Measurements from ENCODE around the gene SPDEF. TPM values are rescaled to one million over a fixed set of nuclear protein-coding genes. Genes with fewer than 3 reads are reported as not detected.

The SPDEF gene
- total and polyA plus RNA-seq, 2 donors (not counting 1 experiment from before 2014, with no cell fraction given): under 0.01 to 0.03 TPM

- DNase-seq (ENCODE audit: low read depth in 2 of 2): no peak
Measured at GRCh38 chr6:34572021-34572420, 15.9 kb upstream of the SPDEF start.

GRCh38 chr6:34571388-34571787, 15.3 kb upstream of the SPDEF start:
- Histone ChIP-seq H3K4me3 (replicated peaks in 1 of 4; ENCODE audit: control extremely low read depth in 1 of 4, insufficient read depth in 1 of 4, low read depth in 3 of 4, low read length in 4 of 4) (no peak overlapping the region), H3K4me1 (ENCODE audit: control insufficient read depth, extremely low read depth, insufficient read depth, low read length) (no peaks in the 10 kb centered on the region), H3K4me2 (ENCODE audit: extremely low read depth, insufficient read depth, low read length) (no peak overlapping the region), H4K20me1 (ENCODE audit: control insufficient read depth, extremely low read depth, insufficient read depth, low read length) (no peaks in the 10 kb centered on the region), H3K27me3 (ENCODE audit: control insufficient read depth, insufficient read depth, low read length) (peaks cover 7% of the 10 kb centered on the region), H3K9ac (ENCODE audit: insufficient read depth, low read length) (no peak overlapping the region), H3K79me2 (ENCODE audit: control insufficient read depth, insufficient read depth, low read length) (no peaks in the 10 kb centered on the region), H2AFZ (ENCODE audit: low read length) (no peak overlapping the region), H3K27ac (ENCODE audit: insufficient read depth, low read length) (no peak overlapping the region), H3K9me3 (ENCODE audit: control insufficient read depth, insufficient read depth, low read depth, low read length) (no peaks in the 10 kb centered on the region), H3K36me3 (ENCODE audit: control insufficient read depth, insufficient read depth, low read length) (no peaks in the 10 kb centered on the region)
- TF ChIP-seq EZH2 (IDR thresholded peaks at IDR 0.05; ENCODE audit: low read length, missing control alignments) (no peak), CTCF (conservative IDR thresholded peaks at IDR 0.05 in 1 of 2, IDR thresholded peaks at IDR 0.05 in 1 of 2; ENCODE audit: low read depth in 1 of 2, low read length in 2 of 2) (no peak)
- no peak for DNase-seq (ENCODE audit: low read depth in 2 of 2)

More at GRCh38 chr6:34572021-34572420, 15.9 kb upstream of the SPDEF start:
- Histone ChIP-seq H3K36me3 (ENCODE audit: control insufficient read depth, insufficient read depth, low read length) (no peaks in the 10 kb centered on the region), H3K9ac (ENCODE audit: insufficient read depth, low read length) (no peak overlapping the region), H2AFZ (ENCODE audit: low read length) (no peak overlapping the region), H3K4me3 (replicated peaks in 1 of 4; ENCODE audit: control extremely low read depth in 1 of 4, insufficient read depth in 1 of 4, low read depth in 3 of 4, low read length in 4 of 4) (no peak overlapping the region), H3K4me2 (ENCODE audit: extremely low read depth, insufficient read depth, low read length) (no peak overlapping the region), H3K9me3 (ENCODE audit: control insufficient read depth, insufficient read depth, low read depth, low read length) (no peaks in the 10 kb centered on the region), H3K79me2 (ENCODE audit: control insufficient read depth, insufficient read depth, low read length) (no peaks in the 10 kb centered on the region), H3K4me1 (ENCODE audit: control insufficient read depth, extremely low read depth, insufficient read depth, low read length) (no peaks in the 10 kb centered on the region), H4K20me1 (ENCODE audit: control insufficient read depth, extremely low read depth, insufficient read depth, low read length) (no peaks in the 10 kb centered on the region), H3K27ac (ENCODE audit: insufficient read depth, low read length) (no peak overlapping the region), H3K27me3 (ENCODE audit: control insufficient read depth, insufficient read depth, low read length) (peaks cover 7% of the 10 kb centered on the region)
- TF ChIP-seq EZH2 (IDR thresholded peaks at IDR 0.05; ENCODE audit: low read length, missing control alignments) (no peak), CTCF (conservative IDR thresholded peaks at IDR 0.05 in 1 of 2, IDR thresholded peaks at IDR 0.05 in 1 of 2; ENCODE audit: low read depth in 1 of 2, low read length in 2 of 2) (no peak)

GRCh38 chr6:34570066-34570833, 14.1 kb upstream of the SPDEF start:
- Histone ChIP-seq H3K9ac (ENCODE audit: insufficient read depth, low read length) (no peak overlapping the region), H4K20me1 (ENCODE audit: control insufficient read depth, extremely low read depth, insufficient read depth, low read length) (no peaks in the 10 kb centered on the region), H3K4me2 (ENCODE audit: extremely low read depth, insufficient read depth, low read length) (no peak overlapping the region), H3K9me3 (ENCODE audit: control insufficient read depth, insufficient read depth, low read depth, low read length) (no peaks in the 10 kb centered on the region), H3K27ac (ENCODE audit: insufficient read depth, low read length) (no peak overlapping the region), H3K27me3 (ENCODE audit: control insufficient read depth, insufficient read depth, low read length) (peaks cover 7% of the 10 kb centered on the region), H3K36me3 (ENCODE audit: control insufficient read depth, insufficient read depth, low read length) (no peaks in the 10 kb centered on the region), H2AFZ (ENCODE audit: low read length) (no peak overlapping the region), H3K4me1 (ENCODE audit: control insufficient read depth, extremely low read depth, insufficient read depth, low read length) (no peaks in the 10 kb centered on the region), H3K79me2 (ENCODE audit: control insufficient read depth, insufficient read depth, low read length) (no peaks in the 10 kb centered on the region), H3K4me3 (replicated peaks in 1 of 4; ENCODE audit: control extremely low read depth in 1 of 4, insufficient read depth in 1 of 4, low read depth in 3 of 4, low read length in 4 of 4) (no peak overlapping the region)
- no peak for TF ChIP-seq EZH2 (IDR thresholded peaks at IDR 0.05; ENCODE audit: low read length, missing control alignments)
- TF ChIP-seq CTCF (conservative IDR thresholded peaks at IDR 0.05 in 1 of 2, IDR thresholded peaks at IDR 0.05 in 1 of 2; ENCODE audit: low read depth in 1 of 2, low read length in 2 of 2): no peak
- DNase-seq (ENCODE audit: low read depth in 2 of 2): no peak

Data from fibroblast of lung (primary cell).